Stimulated activated naive CD4-positive, alpha-beta T cell (primary cell): Measurements from ENCODE around the gene TAF9.
"Not testable (repeated sequence)": the region's sequence is repeated elsewhere in the genome, so short reads cannot be mapped to it uniquely, and the experiment has no call there.

Experiments
- DNase-seq, 6 experiments: peaks; one replicate each; lab custom pipeline; 2025; lab: John Stamatoyannopoulos, UW

The TAF9 gene

GRCh38 chr5:69369340-69370121, at the start of gene TAF9, which contains the start of the genes AK6 and RAD17:
TAF9 (minus strand) TSS chr5:69369520; CDS start chr5:69365737, 3,783 bp downstream.
AK6 (minus strand) TSS chr5:69369520; CDS start chr5:69369490, 30 bp downstream.
RAD17 (plus strand) TSS chr5:69369818; CDS start chr5:69372209, 2,391 bp downstream.
- peak; percentile 83 to 98 (median 95) for DNase-seq

GRCh38 chr5:69418554-69418953, 49.2 kb upstream of the TAF9 start:
- DNase-seq, result no peak

- DNase-seq, result no peak
Observed at GRCh38 chr5:69416699-69417098, 47.4 kb upstream of the TAF9 start.

- DNase-seq, result no peak
Observed at GRCh38 chr5:69416180-69416579, 46.9 kb upstream of the TAF9 start.

- DNase-seq, result no peak
Observed at GRCh38 chr5:69415584-69415958, 46.3 kb upstream of the TAF9 start.

- DNase-seq, result peak in 5 of 6 experiments; percentile 12 to 33 (median 29)
Observed at GRCh38 chr5:69414885-69415583, 45.7 kb upstream of the TAF9 start, which contains the start of gene MARVELD2. MARVELD2 (plus strand) TSS chr5:69415116; CDS start chr5:69419386, 4,270 bp downstream.

GRCh38 chr5:69404659-69405330, 35.5 kb upstream of the TAF9 start:
- DNase-seq, result no peak

- DNase-seq, result no peak
Observed at GRCh38 chr5:69378376-69378775, 9.1 kb upstream of the TAF9 start.

- no peak for DNase-seq
Observed at GRCh38 chr5:69374911-69375446, 5.7 kb upstream of the TAF9 start.

- no peak for DNase-seq
Observed at GRCh38 chr5:69372394-69372793, 3.1 kb upstream of the TAF9 start.

- not testable (repeated sequence) for DNase-seq
Observed at GRCh38 chr5:69370335-69370734, 1.0 kb upstream of the TAF9 start.

- peak in 5 of 6 experiments; percentile 35 to 76 (median 57) for DNase-seq
Observed at GRCh38 chr5:69368458-69369339, 621 bp downstream of the TAF9 start.

GRCh38 chr5:69367697-69368279, 1.5 kb downstream of the TAF9 start:
- no peak for DNase-seq

- DNase-seq, result no peak
Observed at GRCh38 chr5:69364850-69365249, 4.5 kb downstream of the TAF9 start.

- DNase-seq, result peak in 2 of 6 experiments; percentile 8 to 19
Observed at GRCh38 chr5:69364414-69364813, 4.9 kb downstream of the TAF9 start.

- DNase-seq, result no peak
Observed at GRCh38 chr5:69360442-69360841, 8.9 kb downstream of the TAF9 start.

- no peak for DNase-seq
Observed at GRCh38 chr5:69359699-69360098, 9.6 kb downstream of the TAF9 start.

- DNase-seq, result no peak
Observed at GRCh38 chr5:69350664-69351063, 18.7 kb downstream of the TAF9 start.

- no peak for DNase-seq
Observed at GRCh38 chr5:69343083-69343482, 26.2 kb downstream of the TAF9 start.

- DNase-seq, result no peak
Observed at GRCh38 chr5:69341520-69342161, 27.7 kb downstream of the TAF9 start.
